ENCODE measurements around the gene CALM1. TPM values are rescaled to one million over a fixed set of nuclear protein-coding genes. Genes with fewer than 3 reads are reported as not detected.
A peak's percentile ranks its signal among the peaks of the same experiment; 100 is the strongest.

The CALM1 gene
- total and polyA plus RNA-seq, 2 experiments from 2014 or later: 405 to 862 TPM

- 64% methylated on average over 8 of the region's 8 CpGs for WGBS (ENCODE audit: low lambda C conversion rate, missing lambda C conversion rate)
- no peaks in the 10 kb centered on the region for H4K20me1 ChIP-seq (ENCODE audit: insufficient read depth, poor library complexity, severe bottlenecking)
- peaks cover 24% of the 10 kb centered on the region for H3K4me1 ChIP-seq (ENCODE audit: insufficient read depth)
- peak overlapping the region; percentile 99 for H3K27ac ChIP-seq
- TF ChIP-seq EZH2phosphoT487 (IDR thresholded peaks at IDR 0.05; ENCODE audit: low read depth, severe bottlenecking, unreplicated experiment) (no peak), EZH2 (IDR thresholded peaks at IDR 0.05; ENCODE audit: borderline replicate concordance) (no peak), CTCF (IDR thresholded peaks at IDR 0.05; ENCODE audit: poor library complexity) (no peak)
- H3K27me3 ChIP-seq: no peaks in the 10 kb centered on the region
- no peaks in the 10 kb centered on the region for H3K36me3 ChIP-seq (replicated peaks; ENCODE audit: insufficient read depth, low read depth)
- no peak overlapping the region for H3K4me3 ChIP-seq
- H3K9me2 ChIP-seq (replicated peaks; ENCODE audit: insufficient read depth): no peaks in the 10 kb centered on the region
- no peaks in the 10 kb centered on the region for H3K79me2 ChIP-seq
- no peaks in the 10 kb centered on the region for H3K9me3 ChIP-seq (ENCODE audit: low read depth)
- DNase-seq (ENCODE audit: low spot score): peak; percentile 80
- peak overlapping the region; percentile 77 for H3K4me2 ChIP-seq
- H2AFZ ChIP-seq: no peak overlapping the region
Measured at GRCh38 chr14:90381011-90381786, 15.6 kb upstream of the CALM1 start.

- Histone ChIP-seq H3K4me2 (peak overlapping the region; percentile 77), H3K79me2 (no peaks in the 10 kb centered on the region), H3K4me1 (ENCODE audit: insufficient read depth) (peaks cover 24% of the 10 kb centered on the region), H4K20me1 (ENCODE audit: insufficient read depth, poor library complexity, severe bottlenecking) (no peaks in the 10 kb centered on the region), H3K9me3 (ENCODE audit: low read depth) (no peaks in the 10 kb centered on the region), H3K27me3 (no peaks in the 10 kb centered on the region), H3K4me3 (peak overlapping the region; percentile 28), H3K27ac (peak overlapping the region; percentile 99), H2AFZ (peak overlapping the region; percentile 53), H3K36me3 (replicated peaks; ENCODE audit: insufficient read depth, low read depth) (no peaks in the 10 kb centered on the region), H3K9me2 (replicated peaks; ENCODE audit: insufficient read depth) (no peaks in the 10 kb centered on the region)
- 26% methylated on average over 13 of the region's 13 CpGs for WGBS (ENCODE audit: low lambda C conversion rate, missing lambda C conversion rate)
- TF ChIP-seq CTCF (IDR thresholded peaks at IDR 0.05; ENCODE audit: poor library complexity) (no peak), EZH2 (IDR thresholded peaks at IDR 0.05; ENCODE audit: borderline replicate concordance) (no peak), EZH2phosphoT487 (IDR thresholded peaks at IDR 0.05; ENCODE audit: low read depth, severe bottlenecking, unreplicated experiment) (no peak)
- peak; percentile 85 for DNase-seq (ENCODE audit: low spot score)
Measured at GRCh38 chr14:90381999-90382451, 14.8 kb upstream of the CALM1 start.

- H3K4me1 ChIP-seq (ENCODE audit: insufficient read depth): peaks cover 24% of the 10 kb centered on the region
- no peaks in the 10 kb centered on the region for H3K9me2 ChIP-seq (replicated peaks; ENCODE audit: insufficient read depth)
- peak overlapping the region; percentile 28 for H3K4me3 ChIP-seq
- H3K9me3 ChIP-seq (ENCODE audit: low read depth): no peaks in the 10 kb centered on the region
- H3K4me2 ChIP-seq: peak overlapping the region; percentile 77
- H3K79me2 ChIP-seq: no peaks in the 10 kb centered on the region
- WGBS (ENCODE audit: low lambda C conversion rate, missing lambda C conversion rate): under 1% methylated on average over 33 of the region's 34 CpGs
- H3K27ac ChIP-seq: peak overlapping the region; percentile 99
- DNase-seq (ENCODE audit: low spot score): peak; percentile 88
- H3K27me3 ChIP-seq: no peaks in the 10 kb centered on the region
- no peaks in the 10 kb centered on the region for H3K36me3 ChIP-seq (replicated peaks; ENCODE audit: insufficient read depth, low read depth)
- H4K20me1 ChIP-seq (ENCODE audit: insufficient read depth, poor library complexity, severe bottlenecking): no peaks in the 10 kb centered on the region
- peak overlapping the region; percentile 53 for H2AFZ ChIP-seq
- TF ChIP-seq EZH2 (IDR thresholded peaks at IDR 0.05; ENCODE audit: borderline replicate concordance) (no peak), EZH2phosphoT487 (IDR thresholded peaks at IDR 0.05; ENCODE audit: low read depth, severe bottlenecking, unreplicated experiment) (no peak), CTCF (IDR thresholded peaks at IDR 0.05; ENCODE audit: poor library complexity) (no peak)
Measured at GRCh38 chr14:90382491-90383125, 14.2 kb upstream of the CALM1 start.

All from hepatocyte (in vitro differentiated cells).